Stimulated activated CD4-positive, alpha-beta T cell treated with anti-CD3 and anti-CD28 coated beads, TNF-alpha, amount 100 ng/mL, for 4 hours (primary cell): ENCODE measurements around the gene REV3L.

Source experiments
- DNase-seq, 3 experiments: peaks; one replicate each; pipeline ENCODE4 v3.0.0-alpha.2; 2020; ENCODE audit warnings: low read depth in 3 of 3

REV3L gene

DNA sequence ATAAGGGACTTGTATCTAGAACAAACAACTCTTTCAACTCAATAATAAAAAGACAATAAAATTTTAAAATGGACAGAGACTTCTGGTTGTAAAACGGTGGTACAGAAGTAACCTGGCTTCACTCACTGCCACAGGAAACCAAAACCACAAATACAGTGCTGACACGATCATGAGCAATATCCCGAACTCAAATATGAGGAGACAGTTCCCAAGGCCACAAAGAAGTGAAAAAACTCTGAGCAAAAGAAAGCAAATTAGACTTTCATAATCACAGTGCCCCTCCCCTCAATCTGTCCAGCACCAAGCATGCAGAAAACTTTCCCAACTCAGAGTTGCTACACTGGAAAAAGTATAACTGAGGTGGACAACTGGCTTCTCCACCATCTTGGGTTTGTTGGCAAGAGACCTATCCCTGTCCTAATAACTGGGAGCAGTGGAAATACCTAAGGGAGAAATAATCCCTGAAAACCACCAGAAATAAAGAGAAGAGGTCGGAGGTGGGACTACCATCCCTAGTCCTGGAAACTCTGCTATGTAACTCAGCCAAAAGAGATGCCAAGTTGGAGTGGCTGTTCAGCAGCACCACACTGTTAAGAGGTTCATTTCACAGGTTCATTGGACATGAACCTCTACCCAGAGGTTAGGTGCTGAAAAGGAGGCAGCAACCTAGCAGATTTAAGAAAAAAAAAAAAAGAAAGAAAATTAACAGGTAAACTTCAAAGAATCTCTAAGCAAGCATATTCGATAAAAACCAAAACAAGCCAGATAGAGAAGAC lies 55.5 kb downstream of the REV3L start:
- DNase-seq: no peak

GRCh38 chr6:111423960-111424846 lies 58.8 kb downstream of the REV3L start:
- DNase-seq: no peak

GRCh38 chr6:111423055-111423633 lies 59.9 kb downstream of the REV3L start:
- DNase-seq: no peak

- DNase-seq: no peak
Observed at GRCh38 chr6:111418971-111419693, 63.9 kb downstream of the REV3L start.

DNA sequence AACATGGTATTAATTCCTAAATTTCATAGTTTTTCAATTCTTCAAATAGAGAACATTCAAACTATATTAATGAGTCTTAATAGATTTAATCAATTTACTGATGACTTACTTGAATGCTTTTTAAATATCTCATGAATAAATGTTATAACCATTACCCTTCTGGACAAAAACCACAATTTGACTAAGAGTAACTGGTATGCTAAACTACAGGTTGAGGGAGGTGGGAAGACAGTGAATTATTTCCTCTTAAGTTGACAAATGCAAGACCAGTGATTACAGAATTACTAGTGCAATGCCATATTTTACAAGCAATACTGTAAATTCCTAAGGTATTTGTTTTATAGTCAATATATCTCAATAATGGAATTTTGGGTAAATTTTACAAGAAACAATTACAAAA lies 65.1 kb downstream of the REV3L start:
- no peak for DNase-seq

- DNase-seq: no peak
Observed at GRCh38 chr6:111417181-111417585, 65.8 kb downstream of the REV3L start.

DNA sequence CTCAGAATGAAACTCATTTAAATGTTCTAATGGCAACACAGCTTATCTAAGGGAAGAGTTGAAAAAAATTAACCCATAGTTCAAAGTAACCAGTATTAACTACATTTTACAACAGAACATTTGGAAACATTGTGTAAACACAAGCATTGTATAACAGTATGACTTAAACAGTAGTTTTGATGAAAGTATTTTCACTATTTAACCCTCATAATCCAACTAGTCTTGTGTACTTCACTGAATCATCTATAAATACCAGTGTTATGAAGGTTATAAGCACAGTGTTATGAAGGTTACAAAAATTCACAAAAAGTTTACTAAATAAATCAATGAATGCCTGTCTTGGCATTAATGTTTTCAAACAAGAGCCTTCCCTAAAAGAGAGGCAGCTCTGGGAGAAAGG lies 66.5 kb downstream of the REV3L start:
- DNase-seq: no peak

- DNase-seq: no peak
Observed at GRCh38 chr6:111414373-111414772, 68.6 kb downstream of the REV3L start.

DNA sequence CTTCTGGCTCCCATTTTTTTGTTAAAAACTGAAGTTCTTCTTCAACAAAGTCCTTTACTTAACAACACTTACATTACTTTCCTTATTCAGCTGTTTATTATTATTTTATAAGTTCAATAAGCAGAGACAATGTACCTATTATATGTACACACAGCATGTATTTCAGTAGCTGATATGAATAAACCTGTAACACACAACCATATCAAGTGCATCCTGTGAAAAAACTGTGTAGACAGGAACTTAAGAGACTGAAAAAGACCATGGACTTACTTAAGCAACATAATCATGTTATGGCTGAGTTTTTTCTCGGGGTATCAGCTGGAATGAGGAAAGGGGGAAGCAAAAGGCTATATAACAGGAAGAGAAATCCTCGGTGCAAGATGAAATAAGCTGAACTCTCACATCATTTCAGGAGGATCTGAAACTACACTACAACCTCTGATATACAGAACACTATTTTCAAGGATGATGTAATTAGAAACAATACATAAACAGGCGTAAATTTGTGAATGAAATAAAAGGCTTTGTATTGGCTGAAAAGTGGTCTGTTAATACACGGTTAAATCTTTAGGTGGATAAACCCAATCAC lies 70.9 kb downstream of the REV3L start:
- DNase-seq: no peak

DNA sequence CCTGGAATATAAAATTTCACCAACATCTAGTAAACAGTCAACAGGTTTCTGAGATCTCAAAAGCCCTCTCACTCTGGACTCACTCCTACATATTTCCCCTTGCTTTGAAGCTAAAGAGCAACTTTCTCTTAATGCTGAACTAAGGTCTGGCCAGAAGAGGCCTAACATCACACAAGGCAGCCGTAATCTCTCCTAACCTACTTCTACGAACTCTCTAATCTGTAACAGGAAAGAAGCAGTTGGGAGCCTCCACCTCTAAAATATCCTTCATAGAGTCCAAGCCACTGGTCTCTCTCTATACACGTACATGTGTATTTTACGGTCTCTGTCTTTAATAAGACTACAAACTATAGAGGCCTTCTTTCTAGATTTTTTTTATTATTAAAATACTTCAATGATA lies 72.0 kb downstream of the REV3L start:
- DNase-seq: no peak

DNA sequence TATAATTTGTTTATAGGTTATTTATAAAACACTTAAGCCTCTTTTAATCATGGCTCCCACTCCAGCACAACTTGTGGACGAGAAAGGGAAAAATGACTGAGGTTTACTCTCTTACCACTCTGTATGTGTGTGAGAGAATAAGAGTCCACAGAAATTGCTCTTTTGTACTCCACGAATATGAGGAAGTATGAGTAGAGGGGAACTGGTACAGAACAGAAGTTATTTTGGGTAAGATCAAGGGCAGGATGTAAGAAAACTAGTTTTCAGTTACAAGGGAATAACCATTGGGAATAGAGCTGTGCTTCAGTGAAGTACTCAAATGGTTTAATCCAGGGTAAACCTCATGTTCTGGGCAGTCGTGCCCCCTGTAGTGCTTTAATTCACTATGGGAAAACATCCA lies 72.6 kb downstream of the REV3L start:
- no peak for DNase-seq

DNA sequence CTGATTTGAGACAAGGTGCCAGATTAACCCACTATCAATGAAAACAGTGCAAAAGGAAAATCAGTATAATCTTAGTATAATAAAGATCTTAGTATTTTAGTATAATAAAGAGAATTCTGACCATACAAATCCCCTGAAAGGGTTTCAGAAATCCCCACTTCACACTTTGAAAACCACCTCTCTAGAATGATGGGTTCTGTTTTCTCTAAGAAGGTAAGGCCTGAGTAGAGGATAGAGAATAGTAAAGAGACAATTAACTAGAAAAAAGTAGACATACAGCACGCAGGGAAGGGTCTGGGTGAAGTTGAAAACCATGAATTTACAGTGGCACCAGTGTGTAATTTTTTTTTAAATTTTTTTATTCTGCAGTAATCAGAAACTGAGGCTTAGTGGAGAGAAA lies 73.6 kb downstream of the REV3L start:
- no peak for DNase-seq

- DNase-seq: no peak
Observed at GRCh38 chr6:111407686-111408085, 75.3 kb downstream of the REV3L start.

DNA sequence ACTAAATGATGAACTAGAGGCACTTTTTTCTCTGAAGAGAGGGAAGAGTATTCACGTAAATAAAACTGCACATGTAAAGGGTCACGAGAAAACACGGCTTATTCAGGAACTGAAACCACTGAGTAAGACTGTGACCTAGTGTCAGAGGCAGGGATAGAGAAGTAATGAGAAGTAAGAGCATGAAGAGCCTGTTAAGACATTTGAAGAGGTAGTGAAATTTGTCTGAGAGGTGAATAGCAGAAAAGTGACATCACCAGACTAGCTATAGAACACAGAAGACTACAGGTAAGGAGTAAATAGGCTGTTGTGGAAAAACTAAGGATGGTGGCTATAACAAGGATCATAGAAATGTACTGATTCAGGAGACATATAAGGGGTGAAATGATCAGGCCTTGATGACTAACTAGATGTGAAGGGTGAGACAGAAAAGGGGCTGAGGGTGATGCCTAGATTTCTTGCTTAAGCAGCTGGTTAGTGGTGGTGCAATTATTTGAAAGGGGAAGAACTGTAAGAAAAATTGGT lies 76.8 kb downstream of the REV3L start:
- DNase-seq: no peak

GRCh38 chr6:111403388-111403787 lies 79.6 kb downstream of the REV3L start:
- DNase-seq: no peak

DNA sequence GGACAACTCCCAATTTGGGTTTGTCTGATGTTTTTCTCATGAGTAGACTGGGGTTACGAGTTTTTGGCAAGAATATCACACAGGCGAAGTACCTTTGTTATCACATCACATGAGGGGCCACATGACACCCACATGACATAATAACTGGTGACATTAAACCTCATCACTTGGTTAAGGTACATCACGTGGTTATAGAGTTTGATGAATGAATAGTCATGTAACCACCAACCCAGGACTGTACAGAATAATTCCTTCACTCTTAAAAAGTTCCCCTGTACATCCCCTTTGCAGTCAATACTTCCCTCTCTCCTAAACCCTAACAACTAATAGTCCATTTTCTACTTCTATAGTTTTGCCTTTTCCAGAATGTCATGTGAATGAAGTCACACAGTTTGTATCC lies 83.4 kb downstream of the REV3L start:
- no peak for DNase-seq

DNA sequence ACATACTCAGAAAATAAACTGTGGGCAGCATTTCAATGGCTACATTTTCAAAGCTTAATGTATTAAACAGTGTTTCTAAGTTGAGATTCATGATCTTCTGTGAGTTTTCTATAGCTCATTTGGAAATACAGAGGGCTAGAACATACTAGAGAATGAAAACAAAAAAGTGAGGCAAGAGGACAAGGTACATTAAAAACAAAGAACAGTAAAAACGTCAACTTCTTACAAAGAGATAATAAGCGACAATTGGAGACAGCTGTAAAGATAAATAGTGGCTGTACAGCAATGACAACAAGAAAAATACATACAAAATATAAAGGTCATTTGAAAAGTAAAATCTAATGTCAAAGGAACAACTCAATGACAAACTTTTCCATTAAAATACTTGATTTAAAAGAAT lies 94.3 kb downstream of the REV3L start:
- DNase-seq: no peak

- DNase-seq: no peak
Observed at GRCh38 chr6:111382476-111383294, 100.3 kb downstream of the REV3L start.

GRCh38 chr6:111381728-111382127 lies 101.3 kb downstream of the REV3L start:
- DNase-seq: no peak

DNA sequence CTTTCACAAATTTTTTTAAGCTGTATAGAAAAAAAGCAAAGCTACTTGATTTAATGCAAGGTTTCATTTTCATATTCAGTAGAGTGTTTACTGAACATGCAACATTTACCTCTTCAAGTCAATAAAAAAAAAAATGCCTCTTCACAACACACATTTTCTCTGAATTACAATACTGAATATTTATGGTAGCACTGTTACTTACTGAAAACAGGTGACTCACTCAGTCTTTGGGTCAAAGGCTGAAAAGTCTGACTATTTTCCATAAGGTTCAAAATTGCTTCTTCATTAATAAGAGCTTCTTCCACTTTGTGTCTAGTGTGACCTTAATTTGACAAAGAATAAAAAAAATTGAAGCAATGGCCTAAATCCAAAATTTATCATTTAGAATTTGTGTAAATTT lies 101.9 kb downstream of the REV3L start:
- no peak for DNase-seq

DNA sequence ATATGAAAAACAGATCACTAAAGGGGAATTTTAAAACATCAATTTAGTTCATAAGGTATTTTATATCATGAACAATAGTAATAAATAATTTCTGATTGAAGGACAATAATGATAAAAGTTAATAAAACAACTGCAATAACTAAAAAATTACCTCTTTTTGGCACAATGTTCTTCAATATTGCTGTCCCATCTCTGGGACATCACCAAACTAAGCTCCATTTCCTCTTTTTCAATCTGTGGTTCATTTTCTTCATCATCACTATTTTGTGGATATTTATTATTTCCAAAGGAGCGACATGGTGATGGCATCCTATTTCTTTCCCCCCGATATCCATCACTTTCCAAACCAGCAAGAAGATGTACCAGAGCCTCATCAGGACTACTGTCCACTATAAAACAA lies 103.2 kb downstream of the REV3L start:
- no peak for DNase-seq
